Hypothalamus (tissue), 51 donors: ENCODE data around the gene GPANK1.

Experiments
- DNase-seq, 51 donors: peaks; one replicate each; lab custom pipeline; 2025; lab: John Stamatoyannopoulos, UW

The GPANK1 gene

DNA sequence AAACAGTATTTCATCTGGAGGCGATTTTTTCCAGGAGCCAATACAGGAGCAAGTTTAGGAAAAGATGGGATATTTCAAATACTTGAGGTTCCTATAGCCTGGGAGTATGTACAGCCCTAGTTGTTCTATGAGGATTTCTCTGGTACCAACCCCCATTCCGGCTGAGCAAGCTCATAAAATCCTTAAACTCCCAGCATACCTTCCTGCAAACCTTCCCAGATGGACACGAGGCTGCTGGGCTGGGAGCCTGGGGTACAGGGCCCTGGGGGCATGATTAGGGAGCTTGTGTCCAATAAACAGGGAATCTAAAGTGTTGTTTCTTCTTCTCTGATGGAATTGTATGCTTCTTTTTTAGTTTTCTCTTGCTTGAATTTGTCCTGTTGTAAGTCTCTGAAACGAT, 42.8 kb downstream of the GPANK1 start:
- no peak for DNase-seq

GRCh38 chr6:31621320-31621939, 43.4 kb downstream of the GPANK1 start:
- DNase-seq = peak in 3 of 51 donors; percentile 9 to 52 (median 10)

DNA sequence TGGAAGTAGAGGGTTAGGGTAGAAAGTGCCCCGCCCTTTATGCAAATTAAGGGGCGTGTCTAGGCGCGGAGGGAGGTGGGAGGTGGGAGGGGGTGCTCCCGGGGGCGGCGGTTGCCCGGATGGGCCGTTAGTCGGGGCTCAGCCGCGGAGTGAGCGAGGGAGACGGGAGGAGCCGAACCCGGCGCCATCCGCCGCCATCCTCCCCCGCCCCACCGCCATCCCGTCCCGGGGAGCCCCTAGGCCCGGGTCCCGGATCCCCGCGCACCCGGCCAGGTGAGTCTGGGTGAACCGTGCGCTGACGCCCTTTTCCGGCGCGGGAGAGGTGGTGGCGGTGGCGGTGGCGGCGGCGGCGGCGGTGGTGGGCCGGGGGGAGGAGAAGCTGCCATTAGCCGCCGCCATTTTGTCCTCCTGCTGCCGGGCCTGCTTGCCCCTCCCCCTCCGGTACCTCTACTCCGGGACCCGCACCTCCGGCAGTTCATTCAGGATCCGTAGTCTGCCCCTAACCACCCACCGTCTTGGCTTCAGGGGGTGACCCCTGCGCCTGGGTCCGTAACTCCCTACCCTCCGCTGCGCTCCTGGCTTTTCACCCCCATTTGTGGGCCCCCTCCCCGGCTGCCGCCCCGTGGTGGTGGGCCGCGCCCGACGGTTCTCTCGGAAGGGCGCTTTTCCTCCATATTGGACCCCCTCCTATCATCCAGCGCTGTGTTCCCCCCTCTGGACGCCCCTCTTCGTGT, 44.0 kb downstream of the GPANK1 start, which contains the start of gene PRRC2A:
PRRC2A (plus strand) TSS at position 130 of the 734 bp plus-strand sequence. CDS start 2,075 bp downstream, outside the sequence.
- DNase-seq = peak in 36 of 51 donors; percentile 48 to 100 (median 84)

- peak in 50 of 51 donors; percentile 77 to 100 (median 97) for DNase-seq
Measured at GRCh38 chr6:31619805-31620585, 44.8 kb downstream of the GPANK1 start.

DNA sequence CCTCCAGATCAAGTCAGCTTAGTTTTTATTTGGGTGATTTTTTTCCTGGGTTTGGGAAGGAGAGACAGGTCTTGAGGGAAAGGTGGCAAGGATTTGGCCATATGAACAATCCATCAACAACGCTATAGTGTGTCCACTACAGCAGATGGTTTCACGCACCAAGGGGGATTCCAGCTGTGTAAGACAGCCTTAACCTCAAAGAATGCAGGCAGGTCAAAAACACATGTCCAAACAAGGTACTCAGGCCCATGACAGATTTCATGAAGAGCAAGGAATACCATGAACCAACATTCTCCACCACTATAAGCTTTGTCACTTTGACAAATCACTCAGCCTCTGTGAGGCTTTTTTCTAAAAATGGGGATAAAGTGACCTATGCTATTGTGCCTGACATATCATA, 47.8 kb downstream of the GPANK1 start:
- DNase-seq = no peak

DNA sequence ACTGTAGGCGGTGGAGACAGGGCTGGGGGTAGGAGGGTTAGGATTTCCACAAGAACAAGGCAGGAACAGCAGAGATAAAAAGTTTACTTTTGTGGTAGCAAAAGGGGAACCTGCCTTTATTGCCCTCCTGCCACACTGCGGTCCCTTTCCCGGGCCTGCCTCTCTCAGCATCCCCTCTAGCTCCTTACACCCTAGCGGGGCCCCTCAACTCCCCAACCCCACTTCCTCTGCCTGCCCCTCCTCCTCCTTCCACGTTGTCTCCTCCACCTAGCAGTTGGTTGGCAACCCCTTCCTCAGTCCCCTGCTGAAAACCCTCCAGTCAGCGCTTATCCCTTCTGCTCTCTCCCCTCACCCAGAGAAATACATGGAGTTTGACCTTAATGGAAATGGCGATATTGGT, 49.0 kb downstream of the GPANK1 start:
- DNase-seq = peak in 1 of 51 donors; percentile 10

DNA sequence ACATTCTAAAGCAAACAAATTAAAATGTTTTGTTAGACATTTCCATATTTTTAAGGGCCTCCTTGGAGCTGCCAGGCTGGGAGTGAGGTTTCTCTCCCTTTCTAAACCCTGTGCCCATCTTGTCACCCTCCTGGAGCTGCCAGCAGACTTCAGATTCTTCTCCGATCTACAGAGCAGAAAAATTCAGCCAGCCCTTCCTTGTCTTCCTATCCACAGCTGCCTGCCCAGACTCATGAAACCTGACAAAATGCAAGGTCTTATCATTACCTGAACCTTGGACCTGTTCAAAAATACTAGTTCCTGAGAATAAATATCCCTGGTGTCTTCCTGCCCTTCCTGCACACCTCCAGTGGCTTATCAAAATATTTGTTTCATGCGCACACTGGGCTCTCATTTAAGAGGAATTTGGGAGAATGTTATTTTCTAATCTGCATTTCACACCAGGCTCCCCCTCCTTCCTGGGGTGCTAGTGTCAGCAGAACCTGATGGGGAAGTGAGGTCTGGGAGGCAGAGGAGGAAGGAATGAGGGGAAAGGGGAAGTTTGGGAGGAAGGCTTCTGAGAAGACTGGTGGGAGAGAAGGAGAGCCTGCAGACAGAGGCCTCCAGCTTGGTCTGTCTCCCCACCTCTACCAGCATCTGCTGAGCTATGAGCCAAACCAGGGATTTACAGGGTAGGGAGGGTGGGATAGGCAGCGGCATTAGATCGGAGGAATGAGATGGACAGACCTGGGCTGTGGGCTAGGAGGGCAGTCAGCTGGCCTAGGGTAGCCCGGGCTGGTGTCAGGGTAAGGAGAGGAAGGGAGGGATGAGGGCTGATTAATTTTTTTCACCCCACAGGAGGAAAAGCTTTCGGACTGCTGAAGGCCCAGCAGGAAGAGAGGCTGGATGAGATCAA, 49.9 kb downstream of the GPANK1 start, which contains the start of gene AIF1:
AIF1 (plus strand) TSS at position 551 of the 895 bp plus-strand sequence; CDS start at position 647, 96 bp downstream.
- peak in 1 of 51 donors; percentile 25 for DNase-seq

DNA sequence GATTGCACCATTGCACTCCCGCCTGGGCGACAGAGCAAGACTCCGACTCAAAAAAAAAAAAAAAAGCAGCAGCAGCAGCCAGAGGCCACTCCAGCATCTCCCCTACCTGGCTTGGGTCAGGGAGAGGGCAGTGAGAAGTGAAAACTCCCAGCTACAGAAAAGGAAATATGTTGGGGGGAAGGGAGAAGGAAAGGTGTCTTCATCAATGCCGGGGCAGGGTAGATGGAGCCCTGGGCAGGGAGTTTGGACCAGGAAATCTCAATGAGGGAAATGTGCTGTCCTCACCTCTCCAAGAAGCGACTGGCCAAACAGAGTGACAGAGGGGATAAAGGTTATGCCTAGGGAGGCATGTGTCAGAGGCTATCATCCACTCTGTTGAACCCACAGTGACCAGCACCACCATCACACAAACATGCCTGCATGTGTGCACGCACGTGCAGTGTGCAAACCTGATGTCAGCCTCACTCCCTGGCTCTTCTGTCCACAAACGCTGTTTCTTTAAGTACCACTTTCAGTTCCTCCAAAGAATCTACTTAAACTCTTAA, 50.6 kb downstream of the GPANK1 start:
- DNase-seq = peak in 3 of 51 donors; percentile 7 to 18 (median 7)
